Cerebellar cortex (tissue), 1 donor: ENCODE results near the gene SEMA5A.

Experiments used
- DNase-seq: peaks from one replicate; pipeline ENCODE4 v3.0.0-alpha.2; 2015; ENCODE audit warnings: low spot score

SEMA5A gene

GRCh38 chr5:9473624-9474023, 72.3 kb downstream of the SEMA5A start:
- DNase-seq: no peak

GRCh38 chr5:9470410-9470809, 75.5 kb downstream of the SEMA5A start:
- DNase-seq: no peak

- DNase-seq: no peak
Observed at GRCh38 chr5:9468060-9468388, 77.9 kb downstream of the SEMA5A start.

- DNase-seq: no peak
Observed at GRCh38 chr5:9467199-9468059, 78.4 kb downstream of the SEMA5A start.

GRCh38 chr5:9466697-9467096, 79.2 kb downstream of the SEMA5A start:
- no peak for DNase-seq

GRCh38 chr5:9464478-9464877, 81.4 kb downstream of the SEMA5A start:
- no peak for DNase-seq

GRCh38 chr5:9462109-9462508, 83.8 kb downstream of the SEMA5A start:
- no peak for DNase-seq

GRCh38 chr5:9460885-9461645, 84.8 kb downstream of the SEMA5A start:
- DNase-seq: no peak

GRCh38 chr5:9456435-9457042, 89.3 kb downstream of the SEMA5A start:
- DNase-seq: no peak

GRCh38 chr5:9455826-9456434, 89.9 kb downstream of the SEMA5A start:
- DNase-seq: no peak

- DNase-seq: no peak
Observed at GRCh38 chr5:9454491-9454890, 91.4 kb downstream of the SEMA5A start.

GRCh38 chr5:9454012-9454481, 91.8 kb downstream of the SEMA5A start:
- DNase-seq: no peak

GRCh38 chr5:9453480-9454011, 92.3 kb downstream of the SEMA5A start:
- DNase-seq: no peak

- no peak for DNase-seq
Observed at GRCh38 chr5:9452181-9452580, 93.7 kb downstream of the SEMA5A start.

GRCh38 chr5:9451037-9451436, 94.8 kb downstream of the SEMA5A start:
- no peak for DNase-seq

- DNase-seq: no peak
Observed at GRCh38 chr5:9447691-9448090, 98.2 kb downstream of the SEMA5A start.

- no peak for DNase-seq
Observed at GRCh38 chr5:9445826-9446388, 100.0 kb downstream of the SEMA5A start.

GRCh38 chr5:9444346-9444745, 101.5 kb downstream of the SEMA5A start:
- DNase-seq: no peak

- no peak for DNase-seq
Observed at GRCh38 chr5:9441610-9442009, 104.3 kb downstream of the SEMA5A start.

- no peak for DNase-seq
Observed at GRCh38 chr5:9440517-9440916, 105.4 kb downstream of the SEMA5A start.

- no peak for DNase-seq
Observed at GRCh38 chr5:9439531-9440292, 106.2 kb downstream of the SEMA5A start.
